ENCODE results near the gene FPGS.

DNA sequence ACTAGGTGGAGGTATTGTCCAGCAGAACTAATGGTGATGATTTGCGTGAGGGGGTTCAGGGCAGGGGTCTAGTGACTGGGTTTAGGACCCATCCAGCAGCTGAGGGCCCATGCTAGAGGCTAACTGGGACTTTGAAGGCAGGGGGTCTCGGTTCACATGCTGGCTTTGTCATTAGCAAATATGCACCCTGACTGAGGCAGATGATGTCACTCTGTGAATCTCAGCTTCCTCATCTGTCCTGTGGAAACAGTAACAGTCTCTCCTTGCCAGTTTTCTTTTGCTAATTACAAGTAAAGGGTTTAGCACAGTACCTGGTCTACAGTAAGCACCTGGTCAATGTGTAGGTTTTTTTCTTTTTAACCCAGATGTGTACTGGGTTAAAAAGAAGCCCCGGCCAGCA is 29.4 kb upstream of the FPGS start:
- TF ChIP-seq, protein P1, sequence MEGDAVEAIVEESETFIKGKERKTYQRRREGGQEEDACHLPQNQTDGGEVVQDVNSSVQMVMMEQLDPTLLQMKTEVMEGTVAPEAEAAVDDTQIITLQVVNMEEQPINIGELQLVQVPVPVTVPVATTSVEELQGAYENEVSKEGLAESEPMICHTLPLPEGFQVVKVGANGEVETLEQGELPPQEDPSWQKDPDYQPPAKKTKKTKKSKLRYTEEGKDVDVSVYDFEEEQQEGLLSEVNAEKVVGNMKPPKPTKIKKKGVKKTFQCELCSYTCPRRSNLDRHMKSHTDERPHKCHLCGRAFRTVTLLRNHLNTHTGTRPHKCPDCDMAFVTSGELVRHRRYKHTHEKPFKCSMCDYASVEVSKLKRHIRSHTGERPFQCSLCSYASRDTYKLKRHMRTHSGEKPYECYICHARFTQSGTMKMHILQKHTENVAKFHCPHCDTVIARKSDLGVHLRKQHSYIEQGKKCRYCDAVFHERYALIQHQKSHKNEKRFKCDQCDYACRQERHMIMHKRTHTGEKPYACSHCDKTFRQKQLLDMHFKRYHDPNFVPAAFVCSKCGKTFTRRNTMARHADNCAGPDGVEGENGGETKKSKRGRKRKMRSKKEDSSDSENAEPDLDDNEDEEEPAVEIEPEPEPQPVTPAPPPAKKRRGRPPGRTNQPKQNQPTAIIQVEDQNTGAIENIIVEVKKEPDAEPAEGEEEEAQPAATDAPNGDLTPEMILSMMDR (IDR thresholded peaks at IDR 0.05; ENCODE audit: low read depth, low read length, poor library complexity, severe bottlenecking) = no peak
- TF ChIP-seq EZH2phosphoT487 (IDR thresholded peaks at IDR 0.05; ENCODE audit: borderline replicate concordance, low read length) = no peak

All from DOHH2 (cell line).